ENCODE results near the gene CAMK2D.
A peak's percentile ranks its signal among the peaks of the same experiment; 100 is the strongest.

The CAMK2D gene

DNA sequence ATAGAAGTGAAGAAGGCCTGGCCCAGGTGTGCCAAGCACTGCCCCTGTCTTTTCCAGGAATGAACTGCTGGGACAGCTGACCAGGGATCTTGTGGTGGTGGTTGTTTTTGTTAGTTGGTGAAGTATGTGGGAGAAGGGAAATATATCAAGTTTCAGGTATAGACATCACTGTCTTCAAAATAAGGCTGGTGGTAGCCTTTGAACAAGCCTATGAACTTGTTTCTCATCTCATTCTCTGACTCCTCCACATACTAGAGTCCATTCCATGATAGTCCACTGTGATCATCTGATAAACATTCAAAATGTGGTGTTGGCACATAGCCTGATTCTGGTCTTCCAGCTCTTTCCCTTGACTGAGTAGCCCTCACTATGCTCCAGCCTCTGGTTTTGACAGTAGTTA, 303.7 kb downstream of the CAMK2D start:
- DNase-seq = no peak

DNA sequence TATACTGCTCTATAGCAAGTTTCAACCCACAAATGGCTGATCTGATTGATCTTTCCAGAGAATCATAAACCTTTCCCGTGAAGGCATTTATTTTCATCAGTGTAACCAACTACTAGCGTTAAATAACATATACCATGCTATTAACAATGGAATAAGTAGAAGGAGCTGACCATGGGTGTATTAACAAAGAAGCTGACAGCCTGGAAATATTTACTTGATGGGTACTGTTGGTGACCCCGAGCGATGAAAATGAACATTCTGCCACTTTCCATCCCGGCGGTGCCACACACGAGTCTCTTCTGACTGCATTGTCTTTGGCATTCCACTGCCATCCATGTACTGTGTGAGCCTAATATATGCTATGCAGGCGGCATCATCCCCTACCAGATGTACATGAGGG, 304.4 kb downstream of the CAMK2D start:
- DNase-seq = no peak

DNA sequence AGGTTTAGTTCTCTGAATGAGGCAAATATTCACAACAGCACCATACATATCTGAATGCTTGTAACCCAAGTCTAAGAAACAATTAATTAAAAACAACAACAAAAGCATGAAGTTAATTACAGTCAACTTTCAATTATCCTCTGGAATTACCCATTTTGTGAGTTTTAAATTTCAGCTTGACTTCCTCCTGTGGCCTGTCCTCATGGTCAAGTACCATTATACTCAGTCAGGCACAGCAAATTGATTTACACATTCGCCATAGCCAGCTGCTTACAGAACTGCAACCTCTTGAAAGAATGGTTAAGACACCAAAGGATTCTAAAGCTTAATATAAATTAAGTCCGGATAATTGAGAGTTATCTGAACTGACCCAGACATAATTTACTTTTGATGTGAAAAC, 306.5 kb downstream of the CAMK2D start:
- DNase-seq = no peak

DNA sequence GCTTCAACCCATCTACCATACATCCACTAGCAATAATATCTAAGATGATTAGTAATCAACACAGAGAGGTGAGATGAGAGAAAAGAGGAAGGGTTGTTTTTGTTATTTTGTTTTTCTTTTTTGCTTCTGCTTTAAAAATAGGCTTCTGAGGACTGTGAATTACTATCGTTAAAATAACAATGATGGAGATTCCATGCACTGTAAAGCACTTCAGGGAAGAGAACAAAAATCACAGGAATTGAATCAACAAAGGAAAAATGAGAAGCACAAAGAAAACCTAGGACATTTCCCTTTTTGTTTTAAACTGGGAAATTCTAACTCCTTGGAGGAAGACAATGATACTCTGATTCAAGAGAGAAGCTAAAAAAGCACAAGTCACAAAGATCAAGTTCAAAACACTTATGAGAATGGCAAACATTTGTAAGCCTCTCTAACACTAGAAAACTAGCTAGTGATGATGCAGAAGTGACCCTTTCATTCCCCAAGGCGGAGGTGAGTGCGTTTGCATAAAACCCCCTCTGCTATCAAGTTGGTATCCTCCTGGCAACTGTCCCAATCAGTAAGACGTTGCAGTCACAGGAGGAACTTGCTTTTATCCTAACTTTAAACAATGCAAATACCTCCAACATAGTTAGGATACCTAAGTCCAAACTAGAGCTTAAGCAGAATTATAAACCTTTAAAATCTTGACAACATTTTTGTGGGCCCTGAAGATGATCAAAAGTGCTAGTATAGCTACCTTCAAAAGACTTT, 308.5 kb downstream of the CAMK2D start:
- no peak for DNase-seq

DNA sequence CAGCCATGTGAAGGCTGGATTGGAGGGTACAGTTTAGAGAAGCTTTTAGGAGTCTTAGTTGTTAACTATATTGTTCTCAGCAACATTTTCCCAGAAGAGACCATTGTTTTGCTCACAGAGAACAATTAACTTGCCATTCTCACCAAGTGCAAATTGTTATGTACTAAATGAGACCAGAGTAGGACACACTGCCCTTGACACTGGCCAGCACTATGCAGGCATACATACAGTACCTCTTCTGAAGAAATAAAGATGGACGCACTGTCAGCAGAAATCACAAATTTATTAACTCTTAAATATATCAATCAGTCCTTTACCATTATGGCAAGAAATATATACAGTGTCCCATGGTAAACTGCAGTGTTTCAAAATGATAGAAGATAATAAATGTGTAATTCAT, 309.4 kb downstream of the CAMK2D start:
- no peak for DNase-seq

DNA sequence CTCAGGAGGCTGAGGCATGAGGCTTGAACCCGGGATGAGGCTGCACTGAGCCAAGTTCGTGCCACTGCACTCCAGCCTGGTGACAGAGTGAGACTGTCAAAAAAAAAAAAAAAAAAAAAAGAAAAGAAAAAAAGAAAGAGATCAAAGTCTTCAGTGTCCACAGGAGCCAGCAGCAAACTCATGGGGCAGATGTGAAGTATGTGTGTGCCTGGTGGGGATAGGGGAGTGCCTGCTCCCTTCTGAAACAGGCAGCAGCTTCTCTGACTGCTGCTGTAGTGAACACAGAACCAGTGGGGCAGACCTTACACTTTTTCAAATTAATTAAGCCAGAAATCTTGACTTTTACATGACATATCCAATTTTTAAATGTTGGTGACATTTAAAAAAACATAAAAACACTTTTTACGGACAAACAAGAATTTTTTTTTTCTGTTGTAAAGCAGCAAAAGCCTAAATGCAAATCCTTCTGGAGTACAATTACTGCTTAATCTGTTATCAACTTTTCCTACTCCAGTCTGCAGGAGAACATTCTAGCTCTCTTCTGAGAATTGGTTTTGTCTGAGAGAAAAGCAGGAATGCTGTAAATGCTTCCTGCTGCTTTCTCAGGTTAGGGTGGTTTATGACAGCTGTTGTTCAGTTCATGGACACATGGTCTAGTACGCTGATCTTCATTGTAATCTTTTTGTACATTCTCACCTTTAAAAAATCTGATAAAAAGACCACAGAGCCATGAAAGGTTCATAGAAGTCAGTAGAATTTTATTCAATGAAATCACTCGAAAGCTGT, 311.1 kb downstream of the CAMK2D start:
- no peak for DNase-seq

DNA sequence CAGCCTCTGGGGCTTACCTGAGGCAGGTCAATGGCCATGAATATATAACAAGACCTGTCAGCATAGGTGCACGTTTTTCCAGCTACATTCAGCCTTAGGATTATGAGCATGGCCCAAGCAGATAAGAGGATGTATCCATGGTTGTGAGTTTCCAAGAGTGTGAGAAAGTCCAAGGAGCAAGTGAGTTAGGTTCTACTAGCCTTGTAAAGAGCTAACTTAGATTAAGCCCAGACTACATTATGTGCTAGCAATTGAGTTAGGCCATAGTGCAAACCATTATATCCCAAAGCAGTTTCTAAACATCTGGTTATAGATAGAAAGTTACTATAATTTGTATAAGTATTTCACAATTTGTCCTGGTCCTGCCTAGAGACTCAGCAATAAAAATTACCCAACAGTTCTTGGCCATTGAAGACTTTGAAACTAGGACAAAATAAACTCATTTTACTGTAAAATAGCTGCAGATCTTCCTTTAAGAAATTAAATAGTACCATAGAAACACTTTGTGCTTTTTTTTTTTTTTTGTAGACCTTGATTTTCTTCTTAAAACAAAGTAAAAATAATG, 312.0 kb downstream of the CAMK2D start:
- DNase-seq = no peak

DNA sequence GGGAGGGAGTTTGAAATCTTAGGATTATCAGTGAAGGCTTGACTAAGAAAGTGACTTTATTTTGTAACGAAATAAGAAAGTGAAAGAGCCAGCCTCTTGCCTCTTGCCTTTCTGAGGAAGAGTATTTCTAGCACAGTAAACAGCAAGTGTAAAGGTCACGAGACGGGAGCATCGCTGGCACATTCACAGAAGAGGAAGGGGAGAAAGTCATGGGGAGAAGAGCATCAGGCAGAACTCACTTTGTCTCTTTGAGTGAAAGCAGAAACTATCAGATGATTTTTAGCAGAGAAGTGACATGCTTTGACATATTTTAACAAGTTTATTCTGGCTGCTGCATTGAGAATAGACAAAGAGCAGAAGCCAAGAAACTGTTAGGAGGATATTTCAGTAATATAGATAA, 313.8 kb downstream of the CAMK2D start:
- DNase-seq = no peak

DNA sequence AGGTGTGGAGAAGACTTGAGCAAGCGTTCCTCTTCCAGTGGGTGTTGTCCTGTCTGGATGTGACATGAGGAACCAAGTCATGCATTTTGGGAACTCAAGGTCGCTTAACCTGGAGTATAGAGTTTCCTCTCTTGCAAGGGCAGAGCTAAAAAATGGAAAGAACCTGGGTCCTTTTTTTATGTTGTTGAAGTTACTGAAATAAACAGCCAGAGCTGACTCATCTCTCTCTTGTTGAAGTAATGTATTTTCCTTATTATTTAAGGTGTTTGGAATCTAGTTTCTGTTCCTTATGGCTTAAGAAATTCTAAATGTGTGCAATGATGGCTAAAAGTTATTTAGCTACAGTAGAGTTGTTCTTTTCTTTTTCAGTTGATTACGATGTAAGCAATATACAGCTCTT, 314.5 kb downstream of the CAMK2D start:
- DNase-seq = no peak

DNA sequence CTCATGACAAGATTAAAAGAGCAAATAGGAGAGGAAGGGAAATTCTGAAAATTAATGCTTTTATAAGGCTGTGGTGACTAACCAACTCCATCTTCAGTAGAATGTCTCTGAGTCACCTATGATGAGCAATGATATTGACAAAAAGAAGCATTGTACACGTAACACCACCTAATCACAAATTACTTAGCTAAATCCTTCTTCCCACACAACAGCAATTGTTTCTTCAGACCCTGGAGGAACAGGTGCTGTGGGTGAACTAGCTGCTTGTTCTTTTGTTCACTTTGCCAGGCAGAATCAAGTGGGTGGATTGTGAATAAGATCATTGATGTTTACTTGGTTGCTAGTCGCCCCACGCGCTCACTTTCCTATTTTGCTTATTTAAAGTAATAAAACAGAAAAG, 315.5 kb downstream of the CAMK2D start:
- no peak for DNase-seq

DNA sequence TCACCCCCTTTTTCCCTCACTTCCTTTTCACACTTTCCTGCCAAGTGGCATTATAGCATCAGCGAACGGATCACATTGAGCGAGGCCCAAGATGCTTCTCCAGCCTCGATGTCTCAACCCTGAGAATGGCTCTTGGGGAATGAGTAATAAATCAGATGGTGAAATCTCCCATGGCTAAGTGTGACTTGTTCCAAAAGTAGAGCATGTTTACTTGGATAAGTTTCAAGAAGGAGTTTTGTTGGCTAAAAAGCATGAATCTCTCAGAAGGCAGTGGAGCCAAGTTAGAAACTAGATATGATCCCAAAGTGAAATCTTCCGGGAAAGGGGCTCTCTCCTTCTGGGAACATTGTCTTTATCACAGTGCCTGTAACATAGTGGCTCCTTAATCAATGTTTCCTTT, 316.3 kb downstream of the CAMK2D start:
- DNase-seq = peak; percentile 71

DNA sequence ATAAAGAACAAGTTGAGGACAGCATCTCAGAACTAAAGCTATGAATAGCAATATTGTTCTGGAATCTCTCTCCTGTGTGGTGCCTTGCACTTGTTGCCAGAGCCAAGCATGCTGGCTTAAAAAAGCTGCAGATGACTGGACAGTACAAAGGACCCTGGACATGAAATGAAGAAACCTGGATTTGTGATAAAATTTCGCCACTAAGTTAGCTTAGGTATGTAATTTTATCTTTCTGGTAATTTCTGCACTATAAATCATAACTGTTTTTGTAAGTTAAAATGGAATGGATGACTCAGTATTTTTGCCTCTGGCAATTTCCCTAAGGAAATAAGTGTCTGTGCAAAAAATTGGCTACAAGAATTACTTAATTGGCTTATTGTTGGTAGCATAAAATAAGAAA, 317.2 kb downstream of the CAMK2D start:
- no peak for DNase-seq

DNA sequence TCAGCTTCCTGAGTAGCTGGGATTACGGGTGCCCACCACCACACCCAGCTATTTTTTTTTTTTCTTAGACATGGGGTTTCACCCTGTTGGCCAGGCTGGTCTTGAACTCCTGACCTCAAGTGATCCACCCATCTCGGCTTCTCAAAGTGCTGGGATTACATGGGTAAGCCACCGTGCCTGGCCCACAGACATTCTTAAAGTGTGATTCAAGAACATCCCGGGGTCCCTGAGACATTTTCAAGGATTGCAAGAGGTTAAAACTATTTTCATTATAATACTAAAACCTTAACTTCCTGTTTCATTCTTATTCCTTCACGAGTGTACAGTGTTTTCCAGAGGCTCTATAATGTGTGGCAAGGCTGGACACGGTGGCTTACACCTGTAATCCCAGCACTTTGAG, 318.7 kb downstream of the CAMK2D start:
- DNase-seq = no peak

DNA sequence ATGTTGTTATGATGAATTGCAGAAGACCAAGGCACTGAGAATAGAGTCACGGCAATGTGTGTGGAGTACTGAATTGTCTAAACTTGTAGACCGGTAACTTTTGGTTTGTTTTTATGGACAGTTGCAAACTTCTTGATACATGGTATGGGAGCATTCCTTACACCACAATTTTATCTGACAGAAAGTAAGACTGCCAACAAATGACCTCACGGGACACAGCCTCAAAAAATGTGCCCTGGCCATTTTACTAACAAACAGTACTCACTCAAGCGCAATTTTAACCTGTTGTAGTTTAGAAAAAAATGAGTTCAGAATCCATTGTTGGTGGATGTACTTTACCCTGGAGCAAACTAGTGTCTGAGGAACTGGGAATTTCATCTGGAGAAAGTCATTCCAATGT, 321.2 kb downstream of the CAMK2D start:
- DNase-seq = no peak

DNA sequence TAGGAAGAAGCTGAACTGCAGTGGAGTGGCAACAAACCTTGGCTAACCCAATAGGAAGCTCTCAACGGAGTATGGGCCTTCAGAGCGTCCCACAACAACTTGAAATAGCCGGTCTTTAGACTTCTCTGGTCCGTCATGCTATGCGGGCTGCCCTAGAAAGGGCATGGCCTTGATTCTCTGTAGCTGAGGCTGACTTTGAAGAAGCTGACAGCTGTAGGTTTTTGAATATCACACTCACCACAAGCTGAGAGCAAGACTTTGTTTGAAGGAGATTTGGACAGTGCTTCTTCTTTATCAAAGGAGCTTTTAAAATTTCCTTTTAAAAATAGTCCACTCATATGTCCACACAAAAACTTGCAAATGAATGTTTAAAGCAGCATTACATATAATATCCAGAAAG, 322.9 kb downstream of the CAMK2D start:
- DNase-seq = no peak

DNA sequence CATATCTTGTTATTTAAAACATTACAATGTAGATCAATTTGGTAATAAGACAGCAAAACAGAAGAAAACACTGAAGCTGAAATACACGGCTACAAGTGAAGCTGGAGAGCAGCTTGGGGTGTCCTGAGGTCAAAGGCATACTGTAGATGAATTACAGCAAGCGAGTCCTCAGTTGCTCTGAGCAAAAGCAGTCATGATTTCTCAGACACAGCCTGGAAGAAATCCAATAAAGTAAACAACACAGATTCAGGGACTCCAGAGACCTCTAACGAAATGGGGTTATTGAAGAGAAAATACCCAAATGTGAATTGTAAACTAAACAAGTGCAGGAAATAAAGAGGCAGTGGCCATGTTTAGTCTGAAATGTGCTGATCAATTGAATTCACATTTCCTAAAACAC, 324.4 kb downstream of the CAMK2D start:
- no peak for DNase-seq

DNA sequence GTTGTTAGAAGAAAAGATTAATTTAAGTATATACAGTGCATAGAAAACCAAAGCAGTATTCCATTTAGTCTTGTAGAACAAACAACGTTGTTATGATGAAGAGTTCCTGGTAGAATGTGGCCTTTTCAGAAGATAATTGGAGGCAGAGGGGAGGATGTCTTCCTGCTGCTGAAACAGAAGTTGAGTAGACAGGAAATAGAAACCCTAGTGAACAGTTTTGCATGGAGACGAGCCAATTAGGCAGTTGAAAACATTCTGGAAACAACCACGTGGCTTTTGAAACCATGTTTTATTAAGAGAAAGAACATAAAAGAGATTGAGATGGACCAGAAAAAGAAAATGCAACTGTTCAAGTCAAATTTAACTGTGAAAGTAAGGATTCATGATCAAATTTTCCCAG, 325.2 kb downstream of the CAMK2D start:
- DNase-seq = peak; percentile 84

DNA sequence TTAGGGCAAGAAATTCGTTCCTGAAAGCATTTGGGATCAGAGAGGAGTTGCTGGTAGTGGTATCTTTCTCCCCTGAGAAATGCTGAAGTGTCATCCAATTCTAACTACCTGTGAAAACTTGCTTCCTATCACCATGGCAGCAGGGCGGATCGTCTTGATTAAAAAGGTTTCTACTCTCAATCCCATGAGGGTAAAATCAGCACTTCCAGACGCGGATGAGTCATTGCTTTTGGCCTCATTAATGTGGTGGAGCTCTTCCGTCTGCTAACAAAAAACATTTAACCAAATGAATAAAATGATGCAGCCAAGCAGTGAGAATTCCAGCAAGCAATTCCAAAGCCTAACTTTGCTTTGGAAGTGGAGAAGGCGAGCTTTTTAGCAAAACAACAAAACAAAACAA, 325.6 kb downstream of the CAMK2D start:
- peak; percentile 90 for DNase-seq

DNA sequence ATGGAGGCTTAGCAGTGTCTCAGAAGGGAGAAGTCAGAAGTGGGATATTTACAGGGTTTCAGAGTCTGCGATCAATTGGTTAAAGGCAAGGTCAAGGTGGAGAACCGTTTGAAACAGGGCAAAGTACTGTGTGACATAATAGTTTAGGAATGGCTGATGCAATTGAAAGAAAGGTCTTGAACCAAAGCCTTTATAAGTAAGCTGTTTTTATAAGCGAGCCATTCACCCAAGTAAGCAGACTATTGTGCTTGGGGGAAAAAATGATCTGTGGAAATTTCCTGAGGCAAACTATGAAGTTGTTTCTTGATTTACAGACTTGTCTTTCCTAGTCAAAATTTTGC, 327.3 kb downstream of the CAMK2D start:
- no peak for DNase-seq

DNA sequence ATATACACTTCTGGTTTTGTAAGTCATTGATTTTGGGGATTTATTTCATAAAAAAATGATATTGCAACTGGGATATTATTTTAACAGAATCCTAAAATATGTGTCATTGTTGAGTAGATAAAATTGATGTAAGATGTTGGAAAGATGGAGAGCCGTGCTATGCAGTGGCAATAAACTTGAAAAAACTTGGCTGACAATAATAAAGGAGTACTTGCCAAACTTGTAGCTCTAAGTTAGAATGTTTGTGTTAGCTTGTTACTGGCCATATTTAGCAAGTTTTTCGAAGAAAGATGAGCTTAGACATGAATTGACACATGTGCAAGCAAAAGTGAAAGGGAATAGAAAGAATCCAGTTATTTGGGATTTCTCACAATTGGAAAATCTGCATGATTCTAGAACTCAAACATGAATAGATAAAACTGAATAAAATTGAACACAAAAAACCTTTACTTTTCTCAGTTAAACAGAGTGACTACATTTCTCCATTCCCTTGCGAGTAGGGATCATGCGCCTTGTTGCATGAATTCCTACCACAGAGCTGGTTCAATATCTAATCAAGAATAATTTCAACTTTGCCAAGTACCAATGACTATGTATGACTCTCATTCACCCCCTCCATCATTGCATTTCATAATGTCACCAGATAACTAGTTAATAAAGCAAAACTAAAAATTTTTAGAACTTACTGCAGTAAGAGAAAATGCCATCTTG, 327.8 kb downstream of the CAMK2D start:
- peak; percentile 48 for DNase-seq

DNA sequence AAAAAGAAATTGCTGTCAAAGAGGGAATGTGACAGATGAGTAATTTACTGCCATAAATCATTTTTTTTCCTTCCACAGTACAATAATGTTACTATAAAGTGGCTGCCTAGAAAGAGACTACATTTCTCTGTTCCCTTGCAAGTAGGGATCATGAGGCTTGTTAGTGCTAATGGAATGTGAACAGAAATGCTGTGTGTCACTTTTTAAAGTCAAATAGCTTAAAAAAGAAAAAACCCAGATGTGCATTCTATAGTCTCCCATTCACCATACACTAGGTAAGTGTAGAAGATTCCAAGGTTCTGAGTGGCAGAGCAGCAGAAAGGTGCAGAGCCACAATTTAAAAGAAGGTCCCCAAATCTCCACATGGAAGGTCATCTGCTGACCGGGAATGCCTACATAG, 328.4 kb downstream of the CAMK2D start:
- no peak for DNase-seq

DNA sequence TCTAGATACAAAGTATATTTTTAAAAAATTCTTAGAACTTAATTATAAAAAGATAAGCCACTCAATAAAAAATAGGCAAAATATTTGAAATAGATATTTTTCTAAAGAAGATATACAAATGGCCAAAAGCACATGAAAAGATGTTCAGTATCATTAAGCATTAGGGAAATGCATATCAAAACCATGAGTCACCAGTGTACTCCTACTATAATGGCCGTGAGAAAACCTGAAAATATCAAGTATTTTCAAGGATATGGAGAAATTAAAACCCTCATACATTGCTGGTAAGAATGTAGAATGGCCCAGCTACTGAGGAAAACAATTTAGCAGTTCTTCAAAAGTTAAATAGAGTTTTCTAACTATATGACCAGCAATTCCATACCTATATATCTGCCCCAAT, 337.9 kb downstream of the CAMK2D start:
- no peak for DNase-seq

DNA sequence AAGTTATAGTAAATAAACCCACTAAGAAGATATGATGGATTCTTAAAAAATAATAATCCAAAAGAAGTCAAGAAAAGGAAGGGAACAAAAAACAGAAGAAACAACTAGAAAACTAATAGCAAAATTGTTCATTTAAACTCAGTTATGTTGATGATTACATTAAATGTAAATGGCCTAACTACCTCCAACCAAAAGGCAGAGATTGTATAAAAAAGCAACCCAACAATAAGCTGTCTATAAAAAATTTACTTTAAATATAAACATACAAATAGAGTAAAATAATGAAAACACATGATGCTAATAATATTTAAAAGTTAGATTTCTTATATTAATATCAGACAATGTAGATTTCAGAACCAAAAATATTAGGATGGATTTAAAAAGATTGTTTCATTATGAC, 340.6 kb downstream of the CAMK2D start:
- DNase-seq = no peak

DNA sequence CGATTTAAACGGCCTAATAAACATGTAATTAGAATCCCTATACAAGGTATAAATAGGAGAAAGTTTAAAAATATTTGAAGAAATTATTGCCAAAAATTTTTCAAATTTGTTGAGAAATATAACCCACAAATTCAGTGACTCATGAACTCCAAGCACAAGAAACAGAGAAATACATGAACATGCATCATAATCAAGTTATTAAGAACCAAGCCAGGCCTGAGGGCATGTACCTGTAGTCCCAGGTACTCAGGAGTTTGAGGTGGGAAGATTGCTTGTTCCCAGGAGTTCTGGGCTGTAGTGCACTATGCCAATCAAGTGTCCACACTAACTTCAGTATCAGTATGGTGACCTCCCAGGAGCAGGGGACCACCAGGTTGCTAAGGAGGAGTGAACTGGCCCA, 341.9 kb downstream of the CAMK2D start:
- DNase-seq = no peak

All from NCI-H446 treated with DMSO at 0.1 percent for 48 hours (cell line).